Thyroid gland (tissue), 4 donors: ENCODE data around the gene WDR86. TPM values are rescaled to one million over a fixed set of nuclear protein-coding genes. Genes with fewer than 3 reads are reported as not detected.

Experiments used
- DNase-seq, 2 donors: peaks; one replicate each; pipeline ENCODE4 v3.0.0-alpha.2; 2019
- H3K27ac ChIP-seq, 3 donors: fragments of 200-600 bp; sonication (generic); 1 replicate in 2 of 3; 2 replicates in 1 of 3; pipeline ENCODE4 v1.5.1; 2016 to 2019; ENCODE audit warnings: mild to moderate bottlenecking in 1 of 3, moderate library complexity in 1 of 3
- H3K27me3 ChIP-seq: fragments of 200-600 bp; sonication (generic); one replicate; pipeline ENCODE4 v1.5.1; 2019
- H3K36me3 ChIP-seq, 2 donors: fragments of 200-600 bp; sonication (generic); one replicate each; pipeline ENCODE4 v1.5.1; 2016 to 2019
- H3K4me1 ChIP-seq, 2 donors: fragments of 200-600 bp; sonication (generic); one replicate each; pipeline ENCODE4 v1.5.1; 2017 to 2019
- H3K4me3 ChIP-seq, 3 donors: fragments of 200-600 bp; sonication (generic); replicated peaks in 1 of 3; 1 replicate in 2 of 3; 2 replicates in 1 of 3; pipeline ENCODE4 v1.5.1; 2016; ENCODE audit warnings: mild to moderate bottlenecking in 1 of 3
- H3K9me3 ChIP-seq: fragments of 200-600 bp; sonication (generic); one replicate; pipeline ENCODE4 v1.5.1; 2017
- CTCF ChIP-seq, 6 experiments: fragments of 200-600 bp in 3 of 6; fragments of 450-650 bp in 3 of 6; sonication (generic) in 3 of 6; IDR thresholded peaks; one replicate each; pipeline ENCODE4 v1.5.1; 2016 to 2019; ENCODE audit warnings: antibody characterized with exemption in 6 of 6, mild to moderate bottlenecking in 2 of 6, inconsistent platforms in 1 of 6, moderate library complexity in 1 of 6
- POLR2A ChIP-seq, 2 donors: fragments of 450-650 bp; IDR thresholded peaks; one replicate each; pipeline ENCODE4 v1.6.1; 2017; ENCODE audit warnings: antibody characterized with exemption in 2 of 2, mild to moderate bottlenecking in 2 of 2, moderate library complexity in 1 of 2
- WGBS, 2 donors: methylation state at CpG; one replicate each; pipeline ENCODE4 v1.1.5; 2017; 5-methylcytosine and 5-hydroxymethylcytosine counted together
- intact Hi-C: fragments of 100-400 bp; cut with DNase I; formaldehyde crosslinking; loops from one replicate; pipeline ENCODE4 v1.15.1; 2023
- total RNA-seq, 4 donors: library from RNA; depleted of rRNA; stranded (reverse); fragments of >200 nt; gene quantifications; one replicate each; pipeline ENCODE4 v1.2.3, GENCODE V29; 2016

The WDR86 gene
- total RNA-seq, 4 donors from 2014 or later, result 99.5 to 203 (median 142) TPM

GRCh38 chr7:151386301-151387160, 23.3 kb downstream of the WDR86 start:
- intact Hi-C loops, result loop anchor here (10.0 kb wide), 1 partner anchor 378 kb away; no protein-coding TSS in a partner anchor
- 57 to 58% methylated on average over 14 of the region's 16 CpGs for WGBS, 2 donors

GRCh38 chr7:151385626-151386300, 24.1 kb downstream of the WDR86 start:
- H3K27ac ChIP-seq, result peak overlapping the region; percentile 43 to 63 (median 50)
- H3K36me3 ChIP-seq, result no peaks in the 10 kb centered on the region
- intact Hi-C loops, result loop anchor here (10.0 kb wide), 1 partner anchor 379 kb away; no protein-coding TSS in a partner anchor
- no peak overlapping the region for H3K4me3 ChIP-seq
- H3K9me3 ChIP-seq, result no peaks in the 10 kb centered on the region
- WGBS, 2 donors, result 85 to 92% methylated on average over 23 to 26 of the region's 26 CpGs
- TF ChIP-seq CTCF (IDR thresholded peaks at IDR 0.05) (no peak), POLR2A (IDR thresholded peaks at IDR 0.05) (no peak)
- no peaks in the 10 kb centered on the region for H3K27me3 ChIP-seq
- peaks cover 17 to 29% of the 10 kb centered on the region in 2 donors for H3K4me1 ChIP-seq
- DNase-seq, result peak; percentile 44 to 53

More at GRCh38 chr7:151386301-151387160, 23.3 kb downstream of the WDR86 start:
- Histone ChIP-seq H3K27me3 (no peaks in the 10 kb centered on the region), H3K27ac (peak overlapping the region; percentile 43 to 63 (median 50)), H3K9me3 (no peaks in the 10 kb centered on the region), H3K36me3 (no peaks in the 10 kb centered on the region), H3K4me1 (peaks cover 17 to 22% of the 10 kb centered on the region in 2 donors), H3K4me3 (no peak overlapping the region)
- TF ChIP-seq CTCF (IDR thresholded peaks at IDR 0.05) (no peak), POLR2A (IDR thresholded peaks at IDR 0.05) (no peak)
- peak; percentile 78 to 79 for DNase-seq

- peak overlapping the region in 1 of 3 donors; percentile 50 for H3K27ac ChIP-seq
- no peaks in the 10 kb centered on the region for H3K27me3 ChIP-seq
- intact Hi-C loops, result loop anchor here (10.0 kb wide), 1 partner anchor 380 kb away; no protein-coding TSS in a partner anchor
- 82 to 83% methylated on average over 10 to 22 of the region's 26 CpGs for WGBS, 2 donors
- no peaks in the 10 kb centered on the region for H3K9me3 ChIP-seq
- peak; percentile 63 to 64 for DNase-seq
- TF ChIP-seq CTCF (IDR thresholded peaks at IDR 0.05) (no peak), POLR2A (IDR thresholded peaks at IDR 0.05) (no peak)
- H3K36me3 ChIP-seq, result no peaks in the 10 kb centered on the region
- peaks cover 17 to 29% of the 10 kb centered on the region in 2 donors for H3K4me1 ChIP-seq
- H3K4me3 ChIP-seq, result no peak overlapping the region
Observed at GRCh38 chr7:151384776-151385625, 24.8 kb downstream of the WDR86 start.

GRCh38 chr7:151384352-151384697, 25.5 kb downstream of the WDR86 start:
- H3K4me3 ChIP-seq, result no peak overlapping the region
- no peaks in the 10 kb centered on the region for H3K36me3 ChIP-seq
- H3K27ac ChIP-seq, result no peak overlapping the region
- no peaks in the 10 kb centered on the region for H3K9me3 ChIP-seq
- DNase-seq, result no peak
- peaks cover 17 to 29% of the 10 kb centered on the region in 2 donors for H3K4me1 ChIP-seq
- intact Hi-C loops, result loop anchor here (10.0 kb wide), 1 partner anchor 380 kb away; no protein-coding TSS in a partner anchor
- no peaks in the 10 kb centered on the region for H3K27me3 ChIP-seq
- no peak for TF ChIP-seq POLR2A (IDR thresholded peaks at IDR 0.05)
- no peak for TF ChIP-seq CTCF (IDR thresholded peaks at IDR 0.05)
- 83 to 87% methylated on average over 6 of the region's 6 CpGs for whole genome bisulfite sequencing, 2 donors
